Neural cell (in vitro differentiated cells): ENCODE results near the gene USP36.

Experiments
- CTCF ChIP-seq: fragments of 450-650 bp; IDR thresholded peaks from 2 replicates; pipeline ENCODE4 v1.5.1; 2014; ENCODE audit warnings: antibody characterized with exemption, mild to moderate bottlenecking, moderate library complexity; ENCODE audit not compliant: poor library complexity, severe bottlenecking
- EP300 ChIP-seq: fragments of 450-650 bp; conservative IDR thresholded peaks from 2 replicates; pipeline ENCODE4 v1.6.1; 2014; ENCODE audit warnings: antibody characterized with exemption, mild to moderate bottlenecking, moderate library complexity; ENCODE audit not compliant: poor library complexity, severe bottlenecking
- EZH2 ChIP-seq: fragments of 200-600, 300-800 bp; shearing (Covaris generic), sonication (generic); IDR thresholded peaks from 2 replicates; pipeline ENCODE4 v1.6.1; 2014; ENCODE audit warnings: antibody characterized with exemption, low read length, borderline replicate concordance, mild to moderate bottlenecking; ENCODE audit not compliant: insufficient read depth, poor library complexity, severe bottlenecking
- POLR2AphosphoS5 ChIP-seq: IDR thresholded peaks from 2 replicates; pipeline ENCODE4 v1.6.1; 2012
- RAD21 ChIP-seq: fragments of 450-650 bp; conservative IDR thresholded peaks from 2 replicates; pipeline ENCODE4 v1.6.1; 2014; ENCODE audit warnings: antibody characterized with exemption, mild to moderate bottlenecking, moderate library complexity
- REST ChIP-seq: IDR thresholded peaks from 2 replicates; pipeline ENCODE4 v1.6.1; 2012; ENCODE audit warnings: borderline replicate concordance

GRCh38 chr17:78861229-78861628, 20.6 kb upstream of the USP36 start:
- TF ChIP-seq POLR2AphosphoS5 (no peak), RAD21 (no peak), CTCF (no peak), EP300 (no peak), EZH2 (no peak), REST (no peak)
